KMS-11 (cell line): ENCODE measurements around the gene UGT1A8.

Experiments
- H2AFZ ChIP-seq: fragments of 200-600 bp; sonication (generic); 2 replicates; pipeline ENCODE4 v1.6.1; 2016; ENCODE audit warnings: antibody characterized with exemption, mixed run types, low read depth
- H3K27ac ChIP-seq: fragments of 200-600 bp; sonication (generic); 2 replicates; pipeline ENCODE4 v1.6.1; 2016; ENCODE audit warnings: mild to moderate bottlenecking, mixed run types
- H3K27me3 ChIP-seq: fragments of 200-600 bp; sonication (generic); 2 replicates; pipeline ENCODE4 v1.6.1; 2017; ENCODE audit warnings: mild to moderate bottlenecking, low read depth, mixed run types, moderate library complexity; ENCODE audit not compliant: insufficient read depth
- H3K36me3 ChIP-seq: fragments of 200-600 bp; sonication (generic); 2 replicates; pipeline ENCODE4 v1.6.1; 2017; ENCODE audit warnings: mild to moderate bottlenecking, mixed run types; ENCODE audit not compliant: insufficient read depth
- H3K4me1 ChIP-seq: fragments of 200-600 bp; sonication (generic); 2 replicates; pipeline ENCODE4 v1.6.1; 2016; ENCODE audit warnings: mild to moderate bottlenecking, low read depth, mixed run types; ENCODE audit not compliant: poor library complexity, severe bottlenecking
- H3K4me2 ChIP-seq: fragments of 200-600 bp; sonication (generic); 2 replicates; pipeline ENCODE4 v1.7.0; 2016; ENCODE audit warnings: mild to moderate bottlenecking, mixed run types
- H3K4me3 ChIP-seq: fragments of 200-600 bp; sonication (generic); IDR thresholded peaks from 2 replicates; pipeline ENCODE4 v1.6.1; 2017; ENCODE audit warnings: low read depth, low read length, mixed read lengths; ENCODE audit not compliant: insufficient read depth
- H3K79me2 ChIP-seq: fragments of 200-600 bp; sonication (generic); 2 replicates; pipeline ENCODE4 v1.6.1; 2016; ENCODE audit warnings: low read depth, mixed run types; ENCODE audit not compliant: insufficient read depth
- H3K9ac ChIP-seq: fragments of 200-600 bp; sonication (generic); 2 replicates; pipeline ENCODE4 v1.6.1; 2016; ENCODE audit warnings: mild to moderate bottlenecking, mixed run types
- H4K20me1 ChIP-seq: fragments of 200-600 bp; sonication (generic); 2 replicates; pipeline ENCODE4 v1.6.1; 2016; ENCODE audit warnings: mild to moderate bottlenecking, mixed run types; ENCODE audit not compliant: insufficient read depth
- TF ChIP-seq, protein P1 (sequence below): fragments of 200-600 bp; sonication (generic); conservative IDR thresholded peaks from 2 replicates; pipeline ENCODE4 v1.6.1; 2017; ENCODE audit warnings: low read depth, mild to moderate bottlenecking, antibody characterized with exemption, low read length, moderate library complexity, mixed read lengths

The UGT1A8 gene

DNA sequence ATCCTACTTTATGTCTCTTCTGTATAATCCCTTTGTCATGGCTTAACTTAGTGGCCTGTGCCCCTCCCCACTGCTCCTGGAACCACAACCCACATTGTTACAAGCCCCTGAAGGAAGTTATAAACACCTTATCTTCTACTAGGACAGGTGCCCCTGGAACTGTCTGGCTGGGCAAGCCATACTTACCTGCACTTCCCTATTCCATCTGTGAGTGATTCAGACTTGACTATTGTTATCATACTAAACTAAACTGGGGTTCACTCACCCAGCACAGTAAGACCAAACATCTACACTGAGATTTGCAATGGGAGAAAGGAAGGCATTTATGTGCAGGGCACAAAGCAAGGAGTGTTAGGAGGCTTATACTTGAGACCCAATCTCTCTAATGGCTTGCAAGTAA, 71.6 kb downstream of the UGT1A8 start:
- Histone ChIP-seq H4K20me1 (no peaks in the 10 kb centered on the region), H3K27me3 (no peaks in the 10 kb centered on the region; the same call in 1 of the 2 replicates), H3K79me2 (no peaks in the 10 kb centered on the region), H2AFZ (no peak overlapping the region), H3K4me3 (no peak overlapping the region), H3K9ac (no peak overlapping the region), H3K4me1 (no peaks in the 10 kb centered on the region), H3K36me3 (no peaks in the 10 kb centered on the region), H3K4me2 (no peak overlapping the region), H3K27ac (no peak overlapping the region)
- TF ChIP-seq, protein P1, sequence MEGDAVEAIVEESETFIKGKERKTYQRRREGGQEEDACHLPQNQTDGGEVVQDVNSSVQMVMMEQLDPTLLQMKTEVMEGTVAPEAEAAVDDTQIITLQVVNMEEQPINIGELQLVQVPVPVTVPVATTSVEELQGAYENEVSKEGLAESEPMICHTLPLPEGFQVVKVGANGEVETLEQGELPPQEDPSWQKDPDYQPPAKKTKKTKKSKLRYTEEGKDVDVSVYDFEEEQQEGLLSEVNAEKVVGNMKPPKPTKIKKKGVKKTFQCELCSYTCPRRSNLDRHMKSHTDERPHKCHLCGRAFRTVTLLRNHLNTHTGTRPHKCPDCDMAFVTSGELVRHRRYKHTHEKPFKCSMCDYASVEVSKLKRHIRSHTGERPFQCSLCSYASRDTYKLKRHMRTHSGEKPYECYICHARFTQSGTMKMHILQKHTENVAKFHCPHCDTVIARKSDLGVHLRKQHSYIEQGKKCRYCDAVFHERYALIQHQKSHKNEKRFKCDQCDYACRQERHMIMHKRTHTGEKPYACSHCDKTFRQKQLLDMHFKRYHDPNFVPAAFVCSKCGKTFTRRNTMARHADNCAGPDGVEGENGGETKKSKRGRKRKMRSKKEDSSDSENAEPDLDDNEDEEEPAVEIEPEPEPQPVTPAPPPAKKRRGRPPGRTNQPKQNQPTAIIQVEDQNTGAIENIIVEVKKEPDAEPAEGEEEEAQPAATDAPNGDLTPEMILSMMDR, result no peak

DNA sequence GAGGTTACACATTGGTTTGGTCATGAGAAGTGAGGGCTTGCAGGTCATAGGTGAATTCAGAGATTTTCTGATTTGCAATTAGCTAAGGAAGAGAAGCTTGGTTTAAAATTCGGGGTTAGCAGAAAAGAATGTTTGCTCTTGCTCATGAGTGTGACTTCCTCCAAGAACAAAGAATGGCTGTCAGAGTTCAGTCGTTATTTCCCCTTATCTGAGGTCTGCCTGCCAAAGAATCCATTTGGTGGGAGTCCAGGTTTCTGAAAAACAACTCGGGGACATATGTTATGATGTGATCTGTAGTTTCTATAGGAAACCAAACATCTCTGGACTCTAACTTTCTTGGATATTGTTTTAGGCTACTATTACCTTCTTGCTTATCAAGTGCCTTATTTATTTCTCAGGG, 72.1 kb downstream of the UGT1A8 start:
- Histone ChIP-seq H3K27me3 (no peaks in the 10 kb centered on the region; the same call in 1 of the 2 replicates), H3K79me2 (no peaks in the 10 kb centered on the region), H3K27ac (no peak overlapping the region), H3K4me3 (no peak overlapping the region), H3K4me1 (no peaks in the 10 kb centered on the region), H3K9ac (no peak overlapping the region), H2AFZ (no peak overlapping the region), H3K4me2 (no peak overlapping the region), H4K20me1 (no peaks in the 10 kb centered on the region), H3K36me3 (no peaks in the 10 kb centered on the region)
- TF ChIP-seq, protein P1, result no peak

DNA sequence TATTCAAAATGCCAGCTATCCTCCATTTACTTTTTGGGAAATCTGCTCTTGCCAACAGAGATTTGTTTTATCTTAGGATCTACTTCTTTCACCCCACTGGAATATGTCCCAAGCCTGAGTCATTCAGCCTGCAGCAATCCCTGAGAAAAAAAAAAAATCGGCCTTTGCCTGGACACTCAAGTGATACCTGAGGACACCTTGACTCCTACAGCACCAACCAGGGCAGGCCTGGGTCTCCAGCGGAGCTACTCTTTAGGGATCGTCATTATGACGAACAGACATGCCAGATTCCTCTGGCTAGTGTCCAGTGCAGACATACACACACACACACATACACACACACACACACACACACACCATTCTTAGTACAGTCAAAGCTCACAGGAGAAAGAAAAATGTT, 73.0 kb downstream of the UGT1A8 start:
- no peak overlapping the region for H3K4me2 ChIP-seq
- H3K4me1 ChIP-seq, result no peaks in the 10 kb centered on the region
- TF ChIP-seq, protein P1, result no peak
- H3K36me3 ChIP-seq, result no peaks in the 10 kb centered on the region
- H3K27me3 ChIP-seq, result no peaks in the 10 kb centered on the region
- no peak overlapping the region for H2AFZ ChIP-seq
- H3K79me2 ChIP-seq, result no peaks in the 10 kb centered on the region
- no peak overlapping the region for H3K9ac ChIP-seq
- no peaks in the 10 kb centered on the region for H4K20me1 ChIP-seq
- H3K4me3 ChIP-seq, result no peak overlapping the region
- H3K27ac ChIP-seq, result no peak overlapping the region

DNA sequence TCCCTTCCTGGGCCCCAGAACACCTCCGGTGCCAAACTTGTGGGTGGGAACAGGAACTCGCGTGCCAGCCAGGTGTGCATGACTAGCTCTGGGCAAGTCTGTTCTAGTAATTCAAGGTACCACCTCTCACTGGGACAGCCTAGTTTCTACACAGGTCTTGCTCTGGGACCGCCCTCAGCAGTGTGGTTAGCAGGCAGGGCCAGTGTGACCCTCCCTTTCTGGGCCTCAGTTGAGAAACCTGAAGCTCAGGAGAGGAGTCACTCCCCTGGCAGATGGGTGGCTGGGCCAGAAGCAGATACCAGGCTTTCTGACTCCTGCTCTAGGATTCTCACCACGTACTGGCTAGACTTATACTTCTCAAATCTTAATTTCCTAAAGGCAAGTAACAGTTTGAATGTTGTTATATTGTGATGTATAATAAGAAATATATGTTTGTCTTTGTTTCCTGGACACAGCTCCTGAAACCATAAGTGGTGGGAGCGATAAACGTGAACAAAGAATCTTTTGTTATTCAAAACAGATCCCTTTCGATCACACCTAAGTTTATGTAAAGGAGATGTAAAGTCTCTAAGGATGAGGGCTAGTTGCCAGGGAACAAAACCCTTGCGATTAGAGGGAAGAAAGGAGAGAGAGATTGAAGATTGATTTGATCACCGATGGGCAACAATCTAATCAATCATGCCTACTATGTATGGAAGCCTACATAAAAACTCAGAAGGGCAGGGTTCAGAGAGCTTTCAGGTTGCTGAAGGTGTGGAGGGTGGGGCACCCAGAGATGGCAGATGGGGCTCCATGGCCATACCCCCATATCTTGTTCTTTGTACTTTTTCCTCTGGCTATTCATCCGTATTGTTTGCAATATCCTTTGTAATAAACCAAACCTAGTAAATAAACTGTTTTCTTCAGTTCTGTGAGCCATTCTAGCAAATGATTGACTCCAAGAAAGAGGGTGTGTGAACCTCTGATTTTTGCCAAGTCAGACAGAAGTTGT, 74.3 kb downstream of the UGT1A8 start:
- no peaks in the 10 kb centered on the region for H4K20me1 ChIP-seq
- TF ChIP-seq, protein P1, result no peak
- H3K79me2 ChIP-seq, result no peaks in the 10 kb centered on the region
- H2AFZ ChIP-seq, result no peak overlapping the region
- no peak overlapping the region for H3K27ac ChIP-seq
- H3K27me3 ChIP-seq, result no peaks in the 10 kb centered on the region
- H3K4me1 ChIP-seq, result no peaks in the 10 kb centered on the region
- no peak overlapping the region for H3K4me2 ChIP-seq
- H3K36me3 ChIP-seq, result no peaks in the 10 kb centered on the region
- no peak overlapping the region for H3K9ac ChIP-seq
- no peak overlapping the region for H3K4me3 ChIP-seq
